ENCODE results near the gene MEGF6.

MEGF6 gene

DNA sequence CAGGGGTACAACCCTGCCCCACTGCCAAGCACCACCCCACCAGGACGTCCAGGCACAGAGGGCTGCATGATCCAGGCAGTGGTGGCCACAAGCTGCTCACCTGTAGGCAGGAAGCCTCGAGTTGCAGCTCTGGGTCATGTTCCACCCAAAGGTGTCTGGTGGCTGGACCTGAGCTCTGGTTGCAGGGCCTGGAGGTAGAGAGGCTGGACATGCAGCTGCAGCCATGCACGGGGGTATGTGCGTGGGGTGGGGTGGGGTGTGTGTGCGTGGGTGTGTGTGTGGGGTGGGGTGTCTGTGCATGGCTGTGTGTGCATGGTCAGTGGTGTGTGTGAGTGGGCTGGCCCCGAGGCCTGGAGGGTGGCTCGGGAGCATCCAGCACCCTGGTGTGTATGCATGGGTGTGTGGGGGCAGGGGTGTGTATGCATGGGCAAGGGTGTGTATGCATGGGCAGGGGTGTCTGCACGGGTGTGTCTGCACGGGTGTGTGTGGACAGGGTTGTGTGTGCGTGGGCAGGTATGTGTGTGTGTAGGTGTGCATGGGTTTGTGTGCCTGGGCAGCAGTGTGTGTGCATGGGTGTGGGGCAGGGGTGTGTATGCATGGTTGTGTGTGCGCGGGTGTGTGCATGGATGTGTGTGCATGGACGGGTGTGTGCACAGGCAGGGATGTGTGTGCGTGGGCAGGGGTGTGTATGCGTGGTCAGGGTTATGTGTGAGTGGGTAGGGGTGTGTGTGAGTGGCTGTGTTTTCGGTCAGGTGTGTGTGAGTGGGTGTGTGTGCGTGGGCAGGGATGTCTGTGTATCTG lies 141.3 kb downstream of the MEGF6 start:
- DNase-seq (ENCODE audit: low read depth): no peak

DNA sequence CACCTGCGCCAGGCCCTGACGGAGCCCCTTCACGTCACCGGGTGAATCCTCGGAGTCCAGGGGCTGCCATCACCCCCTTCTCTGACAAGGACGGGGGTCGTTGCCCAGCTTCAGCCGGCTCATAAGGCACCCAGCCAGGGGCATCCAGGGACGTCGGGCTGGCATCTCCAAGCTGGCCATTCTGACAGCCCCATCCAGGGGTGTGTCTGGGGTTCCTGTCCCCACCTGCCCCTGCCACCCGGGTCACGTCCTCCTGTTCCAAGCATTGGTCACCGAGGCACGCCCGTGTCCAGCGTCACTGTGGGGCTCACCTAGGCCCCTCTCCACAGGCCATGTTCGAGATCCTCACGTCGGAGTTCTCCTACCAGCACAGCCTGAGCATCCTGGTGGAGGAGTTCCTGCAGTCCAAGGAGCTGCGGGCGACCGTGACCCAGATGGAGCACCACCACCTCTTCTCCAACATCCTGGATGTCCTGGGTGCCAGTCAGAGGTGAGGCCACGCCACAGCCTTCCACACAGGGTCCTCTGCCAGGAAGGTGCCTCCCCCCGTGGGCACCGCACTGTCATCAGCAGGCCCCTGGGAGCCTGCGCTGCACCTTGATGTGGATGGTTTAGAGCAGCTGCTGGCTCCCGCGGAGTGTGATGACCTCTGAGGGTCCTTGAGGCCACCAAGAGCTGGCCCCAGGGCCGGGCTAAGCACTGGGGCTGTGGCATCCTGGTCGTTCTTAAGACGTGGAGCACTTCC lies 142.0 kb downstream of the MEGF6 start:
- no peak for DNase-seq (ENCODE audit: low read depth)

DNA sequence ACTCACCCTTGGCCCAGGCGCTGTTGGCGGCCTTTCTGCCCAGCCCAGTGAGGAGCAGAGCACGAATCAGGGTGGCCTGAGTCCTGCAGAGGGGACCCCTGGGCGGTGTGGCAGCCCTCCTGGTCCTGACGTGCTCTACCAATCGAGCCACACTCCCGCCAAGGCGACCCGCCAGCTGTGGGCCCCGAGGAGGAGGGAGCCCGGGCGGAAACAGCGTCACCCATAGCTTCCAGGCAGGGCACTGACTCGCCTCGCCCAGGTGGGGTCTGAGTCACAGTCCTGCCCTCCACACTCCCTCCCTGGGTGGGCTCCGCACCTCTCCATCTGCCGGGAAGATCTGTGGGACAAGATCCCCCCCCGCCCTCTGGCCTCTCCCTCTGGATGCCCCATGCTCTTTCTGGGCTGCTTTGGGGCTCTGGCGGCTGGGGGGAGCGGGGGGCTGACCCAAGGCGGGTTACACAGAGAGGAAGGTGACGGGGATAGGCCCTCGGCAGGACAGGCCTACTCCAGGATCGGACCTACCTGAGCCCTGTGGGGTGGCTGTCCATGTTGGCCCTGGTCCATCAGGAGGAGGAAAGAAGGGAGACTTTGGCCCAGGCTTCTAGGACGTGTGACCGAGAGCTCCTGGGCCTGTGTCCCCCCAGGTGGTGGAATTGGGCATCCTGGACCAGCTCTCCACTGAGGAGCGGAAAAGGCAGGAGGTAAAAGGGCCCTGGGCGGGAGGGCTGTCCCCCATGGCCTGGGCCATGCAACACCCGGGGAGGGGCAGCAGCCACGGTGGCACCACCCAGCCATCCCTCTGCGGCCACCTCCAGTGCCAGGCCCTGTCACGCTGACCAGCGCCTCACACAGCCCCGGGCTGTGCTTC lies 142.8 kb downstream of the MEGF6 start:
- no peak for DNase-seq (ENCODE audit: low read depth)

DNA sequence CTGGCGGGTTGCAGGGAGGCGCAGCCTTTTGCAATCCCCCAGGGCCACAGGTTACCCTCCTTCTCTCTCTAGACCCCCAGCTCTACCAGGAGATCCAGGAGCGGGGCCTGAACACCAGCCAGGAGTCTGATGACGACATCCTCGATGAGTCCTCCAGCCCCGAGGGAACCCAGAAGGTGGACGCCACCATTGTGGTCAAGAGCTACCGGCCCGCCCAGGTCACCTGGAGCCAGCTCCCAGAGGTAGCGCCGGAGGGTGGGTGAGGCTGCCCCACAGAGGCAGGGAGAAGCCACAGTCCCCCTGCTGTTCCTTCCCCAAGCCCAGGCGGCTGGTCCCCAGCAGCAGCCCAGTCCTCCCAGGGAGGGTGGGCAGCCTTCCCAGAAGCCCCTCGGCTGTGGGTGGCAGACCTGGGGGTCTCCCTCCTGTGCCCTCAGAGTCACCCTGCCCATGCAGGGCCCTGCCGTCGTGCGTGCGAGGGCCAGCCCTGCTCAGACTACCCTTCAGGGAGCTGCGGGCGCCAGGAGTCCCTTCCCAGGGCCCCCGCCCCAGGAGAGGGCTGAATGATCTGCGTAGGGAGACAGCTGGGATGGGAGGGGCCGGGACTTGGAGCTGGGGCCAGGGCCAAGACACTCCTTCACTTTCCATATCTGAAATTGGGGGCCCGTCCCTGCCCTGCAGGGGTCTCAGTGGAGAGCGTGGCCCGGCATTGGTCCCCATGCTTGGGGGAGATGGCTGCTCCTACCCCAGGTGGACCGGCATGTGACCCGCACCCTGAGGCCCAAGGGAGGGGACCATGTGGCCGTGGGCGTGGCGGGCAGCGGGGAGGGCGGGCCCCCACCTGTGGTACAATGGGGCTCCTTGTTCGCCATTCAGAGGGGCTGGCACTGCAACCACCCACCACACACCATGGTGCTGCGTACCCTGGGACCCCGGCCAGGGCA lies 143.9 kb downstream of the MEGF6 start:
- DNase-seq (ENCODE audit: low read depth): no peak

DNA sequence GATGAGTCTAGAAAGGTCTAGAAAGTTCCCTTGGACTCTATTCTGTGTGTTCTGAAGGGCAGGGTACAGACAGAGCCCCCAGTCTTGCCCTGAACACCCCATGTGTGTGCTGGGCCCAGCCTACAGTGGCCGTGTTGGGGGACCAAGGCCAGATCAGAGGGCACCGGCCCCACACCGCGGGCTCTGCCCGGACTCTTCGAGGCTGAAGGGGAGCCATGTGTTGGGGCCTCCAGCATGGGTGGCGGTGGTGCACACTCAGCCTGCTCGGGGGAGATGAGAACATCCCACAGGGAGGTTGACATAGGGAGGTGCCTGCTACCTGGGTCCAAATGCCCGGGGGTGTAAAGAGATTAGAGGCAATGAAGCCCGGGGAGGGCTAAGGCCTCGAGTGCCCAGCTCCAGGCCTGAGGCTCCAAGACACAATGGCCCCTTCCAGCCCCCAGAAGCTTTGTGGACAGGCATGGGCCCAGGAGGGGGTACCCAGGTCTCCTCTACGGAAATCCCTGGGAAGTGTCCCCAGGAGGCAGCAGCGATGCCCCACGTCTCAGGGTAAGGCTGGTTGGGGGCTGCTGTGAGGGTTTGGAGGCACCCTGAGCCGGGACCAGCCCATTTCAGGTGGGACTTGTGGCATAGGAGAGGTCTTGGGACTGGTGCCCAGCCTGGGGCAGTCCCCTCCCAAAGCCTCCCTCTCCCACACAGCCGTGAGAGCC lies 144.8 kb downstream of the MEGF6 start:
- DNase-seq (ENCODE audit: low read depth): no peak

DNA sequence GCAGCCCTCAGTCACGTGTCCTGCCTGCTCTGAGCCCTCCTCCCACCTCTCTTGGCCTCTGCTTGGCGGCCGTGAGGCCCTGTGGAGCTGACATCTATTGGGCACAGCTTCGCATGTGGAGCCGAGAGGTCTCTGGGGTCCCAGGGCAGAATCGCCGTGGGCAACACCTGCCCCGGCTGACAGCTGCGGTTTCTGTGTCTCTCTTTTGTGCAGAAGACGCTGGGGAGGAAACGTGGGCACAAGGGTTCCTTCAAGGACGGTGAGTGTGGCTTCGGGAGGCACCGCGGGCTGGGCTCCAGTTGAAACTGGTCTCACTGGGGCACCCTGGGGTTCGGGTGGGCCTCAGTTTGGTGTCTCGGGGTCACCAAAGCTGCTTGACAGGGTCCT lies 145.4 kb downstream of the MEGF6 start:
- DNase-seq (ENCODE audit: low read depth): no peak

DNA sequence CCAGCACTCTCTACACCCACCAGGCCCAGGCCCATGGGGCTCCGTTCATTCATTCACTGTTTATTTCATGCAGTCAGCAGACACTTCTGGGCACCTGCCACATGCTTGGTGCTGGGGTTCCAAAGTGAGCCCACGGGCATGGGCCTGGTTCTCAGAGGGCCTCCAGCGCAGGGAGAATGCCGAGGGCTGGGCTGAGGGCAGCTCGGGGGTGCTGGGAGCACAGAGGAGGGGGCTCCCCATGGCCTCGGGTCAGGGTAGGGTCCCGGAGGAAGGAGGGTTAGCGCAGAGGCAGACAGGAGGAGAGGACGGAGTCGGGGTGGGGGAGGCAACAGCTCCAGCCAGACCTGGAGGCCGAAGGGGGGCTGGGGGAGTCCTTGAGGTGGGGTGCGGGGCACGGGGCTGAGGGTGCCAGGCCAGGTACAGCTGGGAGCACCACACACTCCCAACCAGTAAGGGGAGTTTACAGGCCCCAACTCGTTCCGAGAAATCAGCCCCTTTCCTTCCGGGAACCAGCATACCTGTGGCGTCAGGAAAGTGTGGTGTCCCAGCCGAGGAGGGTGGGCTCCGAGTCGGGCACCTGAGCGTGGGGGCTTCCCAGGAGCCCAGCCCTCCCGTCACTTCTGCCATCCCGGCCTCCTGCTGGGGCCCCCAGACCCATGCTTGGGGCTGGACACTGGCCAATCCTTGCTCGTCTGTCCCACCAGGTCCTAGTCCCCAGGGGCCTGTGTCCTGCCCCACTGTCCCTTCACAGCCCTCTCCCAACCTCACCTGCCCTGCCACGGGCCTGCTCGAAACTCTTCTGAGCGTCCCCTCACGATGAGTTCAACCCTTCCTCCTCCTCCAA lies 146.0 kb downstream of the MEGF6 start:
- no peak for DNase-seq (ENCODE audit: low read depth)

DNA sequence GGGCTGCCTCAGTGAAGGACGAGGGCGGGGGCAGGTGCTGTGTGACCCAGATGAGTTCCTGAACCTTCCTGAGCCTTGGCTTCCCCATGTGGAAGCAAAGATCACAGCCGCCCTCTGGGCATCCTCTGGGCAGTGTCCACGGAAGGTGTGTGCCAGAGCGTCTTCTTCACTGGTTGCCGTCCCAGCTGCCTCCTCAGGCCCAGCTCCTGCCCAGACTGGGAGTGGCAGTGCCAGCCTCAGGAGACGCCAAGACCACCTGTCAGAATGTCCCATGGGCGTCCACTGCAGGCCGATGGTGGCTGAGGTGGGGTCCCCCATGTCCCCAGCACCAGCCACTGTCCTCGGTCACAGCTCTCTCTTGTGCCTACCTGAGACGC lies 146.7 kb downstream of the MEGF6 start:
- no peak for DNase-seq (ENCODE audit: low read depth)

DNA sequence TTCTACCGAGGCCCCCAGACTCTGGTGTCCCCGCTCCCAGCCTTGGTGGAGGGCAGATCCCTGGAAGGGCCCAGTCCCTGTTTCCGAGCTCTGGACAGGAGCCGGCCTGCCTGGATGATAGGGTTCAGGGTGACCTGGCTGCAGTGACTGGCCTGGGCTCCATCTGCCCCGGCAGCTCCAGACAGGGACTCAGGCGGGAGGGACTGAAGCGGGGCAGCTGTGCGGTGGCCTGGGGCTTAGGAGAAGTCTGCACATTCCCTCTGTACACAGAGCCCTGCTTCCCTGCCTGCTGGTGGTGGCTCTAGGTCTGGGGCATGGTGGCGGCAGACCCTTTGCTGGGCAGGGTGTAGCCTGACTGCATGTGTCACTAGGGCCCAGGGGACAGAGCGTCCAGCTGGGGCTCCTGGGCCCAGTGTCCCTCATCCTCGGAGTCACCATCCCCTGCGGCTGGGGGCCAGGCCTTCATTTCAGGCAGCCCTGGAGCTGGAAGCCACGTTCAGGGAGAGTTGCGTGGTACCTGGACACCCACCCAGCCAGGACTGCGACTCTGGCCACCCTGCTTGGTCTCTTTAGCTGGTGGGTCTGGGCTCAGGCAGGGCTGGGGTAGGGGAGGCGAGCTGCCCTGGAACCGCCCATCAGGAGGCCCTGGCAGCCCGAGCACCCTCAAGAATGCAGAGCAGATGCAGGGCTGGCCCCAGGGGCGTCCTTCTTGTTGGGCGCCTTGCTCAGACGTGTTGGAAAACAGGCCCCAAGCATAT lies 147.2 kb downstream of the MEGF6 start:
- DNase-seq (ENCODE audit: low read depth): no peak

DNA sequence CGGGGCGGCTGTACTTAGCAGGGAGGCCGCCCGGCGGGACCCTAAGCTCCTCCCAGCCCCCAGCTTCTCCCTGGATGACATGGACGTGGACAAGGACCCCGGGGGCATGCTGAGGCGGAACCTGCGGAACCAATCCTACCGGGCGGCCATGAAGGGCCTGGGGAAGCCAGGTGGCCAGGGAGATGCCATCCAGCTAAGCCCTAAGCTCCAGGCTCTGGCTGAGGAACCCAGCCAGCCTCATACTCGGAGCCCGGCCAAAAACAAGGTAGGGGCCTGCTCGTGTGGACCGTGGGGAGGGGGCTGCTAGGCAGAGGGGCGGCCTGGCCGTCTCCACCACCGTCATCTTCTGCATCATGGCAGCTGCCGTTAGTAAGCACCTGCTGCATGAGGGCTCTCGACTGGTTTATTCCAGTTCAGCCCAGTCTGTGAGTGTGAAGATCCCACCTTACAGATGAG lies 147.9 kb downstream of the MEGF6 start:
- DNase-seq (ENCODE audit: low read depth): no peak

DNA sequence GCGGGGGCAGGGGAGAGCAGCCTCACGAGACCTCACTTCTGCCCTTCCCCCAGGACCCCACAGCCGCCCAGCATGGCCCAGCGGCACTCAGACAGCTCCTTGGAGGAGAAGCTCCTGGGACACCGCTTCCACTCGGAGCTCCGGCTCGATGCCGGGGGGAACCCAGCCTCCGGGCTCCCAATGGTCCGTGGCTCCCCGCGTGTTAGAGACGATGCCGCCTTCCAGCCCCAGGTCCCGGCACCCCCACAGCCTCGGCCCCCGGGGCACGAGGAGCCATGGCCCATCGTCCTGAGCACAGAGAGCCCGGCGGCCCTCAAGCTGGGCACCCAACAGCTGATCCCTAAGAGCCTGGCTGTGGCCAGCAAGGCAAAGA lies 148.3 kb downstream of the MEGF6 start:
- DNase-seq (ENCODE audit: low read depth): no peak

DNA sequence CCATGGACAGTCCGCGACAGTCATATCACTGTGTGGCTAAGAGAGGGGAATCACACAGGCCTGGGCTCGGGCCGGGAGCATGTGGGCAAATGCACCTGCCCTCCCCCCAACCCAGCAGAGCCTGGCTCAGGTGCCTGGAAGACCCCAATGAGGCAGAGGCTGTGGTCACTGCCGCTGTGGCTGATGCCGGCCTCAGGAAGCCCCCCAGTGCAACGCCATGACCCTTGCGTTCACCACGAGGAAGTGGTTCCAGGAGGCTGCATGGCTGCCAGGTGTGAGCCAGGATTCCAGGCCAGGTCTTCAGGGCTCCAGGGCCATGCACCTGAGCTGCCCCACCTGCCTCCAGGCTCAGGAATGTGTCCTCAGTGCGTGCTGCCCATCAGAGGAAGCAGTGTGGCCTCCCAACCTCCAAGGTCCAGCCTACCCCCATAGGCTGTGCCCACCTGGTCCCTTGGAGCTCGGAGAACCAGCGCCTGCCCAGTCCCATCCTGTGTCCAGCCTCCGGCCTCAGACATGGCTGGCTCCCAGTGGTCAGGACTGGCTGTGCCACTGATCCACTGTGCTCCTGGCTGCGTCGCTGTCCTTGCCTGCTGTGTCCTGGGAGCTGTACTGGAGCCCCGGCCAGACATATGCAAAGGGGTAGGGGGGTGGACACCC lies 148.8 kb downstream of the MEGF6 start:
- no peak for DNase-seq (ENCODE audit: low read depth)

DNA sequence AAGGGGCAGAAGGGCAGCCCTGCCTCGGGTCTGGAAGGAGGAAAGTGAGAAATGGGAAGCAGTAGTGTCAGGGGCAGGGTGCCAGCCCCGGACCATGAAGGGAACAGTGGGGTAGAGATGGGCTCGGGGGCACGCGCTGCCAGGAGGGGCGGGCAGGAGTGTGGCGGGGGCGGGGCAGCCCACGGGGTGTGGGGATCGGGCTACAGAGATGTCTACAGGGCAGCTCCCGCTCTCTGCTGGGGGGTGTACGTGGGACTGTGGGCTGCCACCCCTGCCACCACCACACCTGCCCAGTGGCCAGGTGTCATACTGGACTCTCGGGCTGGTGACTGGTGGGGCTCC lies 149.4 kb downstream of the MEGF6 start:
- no peak for DNase-seq (ENCODE audit: low read depth)

DNA sequence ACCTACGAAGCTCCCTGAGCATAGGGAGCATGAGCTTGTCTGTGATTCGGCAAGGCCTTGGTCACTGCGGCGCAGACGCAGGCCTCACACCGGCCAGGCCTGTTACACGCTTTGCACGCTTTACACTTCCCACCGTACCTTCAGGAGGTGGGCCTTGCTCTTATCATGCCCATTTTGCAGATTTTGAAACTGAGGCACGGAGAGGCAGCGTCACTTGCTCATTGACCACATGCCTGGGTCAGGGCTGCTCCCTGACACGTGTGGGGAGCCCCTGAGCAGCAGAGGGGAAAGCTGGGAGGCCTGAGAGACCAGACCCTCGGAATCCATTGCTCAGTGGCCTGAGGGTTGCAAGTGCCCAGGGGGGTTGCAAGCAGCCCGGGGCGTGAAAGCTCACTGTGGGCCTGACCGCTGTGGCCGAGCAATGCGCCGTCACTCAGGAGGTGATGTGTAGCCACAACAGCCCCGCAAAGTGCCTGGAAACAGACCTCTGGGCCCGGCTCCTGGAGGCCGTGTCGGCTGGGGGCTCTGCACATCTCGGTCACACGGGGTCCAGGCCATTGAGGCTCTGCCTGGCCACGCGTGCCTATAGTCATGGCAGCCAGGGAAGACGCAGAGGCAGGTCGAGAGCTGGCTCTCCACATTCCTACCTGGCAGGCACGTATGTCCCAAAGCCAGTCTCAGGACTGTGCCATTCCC lies 149.9 kb downstream of the MEGF6 start:
- DNase-seq (ENCODE audit: low read depth): no peak

DNA sequence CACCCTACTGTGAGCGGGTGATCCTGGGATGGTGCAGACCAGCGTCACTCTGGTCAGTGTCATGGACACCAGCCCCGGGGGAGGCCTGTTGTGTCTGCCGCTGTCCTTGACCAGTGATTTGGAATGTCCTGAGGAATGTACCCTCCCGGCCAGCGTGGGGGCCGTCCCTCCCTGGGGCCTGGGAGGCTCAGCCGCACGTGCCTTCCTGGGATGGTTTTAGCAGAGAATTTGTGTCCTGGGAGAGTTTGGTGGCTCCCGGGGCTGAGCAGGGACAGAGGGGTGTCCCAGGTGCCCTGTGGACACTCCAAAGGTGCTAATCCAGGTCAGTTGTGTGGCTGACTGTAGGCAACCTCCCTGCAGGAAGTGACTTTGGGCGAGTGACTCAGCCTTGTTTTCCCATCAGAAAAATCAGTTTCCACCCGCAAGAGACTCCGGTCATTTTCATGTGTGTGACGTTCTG lies 150.6 kb downstream of the MEGF6 start:
- DNase-seq (ENCODE audit: low read depth): peak; percentile 37

DNA sequence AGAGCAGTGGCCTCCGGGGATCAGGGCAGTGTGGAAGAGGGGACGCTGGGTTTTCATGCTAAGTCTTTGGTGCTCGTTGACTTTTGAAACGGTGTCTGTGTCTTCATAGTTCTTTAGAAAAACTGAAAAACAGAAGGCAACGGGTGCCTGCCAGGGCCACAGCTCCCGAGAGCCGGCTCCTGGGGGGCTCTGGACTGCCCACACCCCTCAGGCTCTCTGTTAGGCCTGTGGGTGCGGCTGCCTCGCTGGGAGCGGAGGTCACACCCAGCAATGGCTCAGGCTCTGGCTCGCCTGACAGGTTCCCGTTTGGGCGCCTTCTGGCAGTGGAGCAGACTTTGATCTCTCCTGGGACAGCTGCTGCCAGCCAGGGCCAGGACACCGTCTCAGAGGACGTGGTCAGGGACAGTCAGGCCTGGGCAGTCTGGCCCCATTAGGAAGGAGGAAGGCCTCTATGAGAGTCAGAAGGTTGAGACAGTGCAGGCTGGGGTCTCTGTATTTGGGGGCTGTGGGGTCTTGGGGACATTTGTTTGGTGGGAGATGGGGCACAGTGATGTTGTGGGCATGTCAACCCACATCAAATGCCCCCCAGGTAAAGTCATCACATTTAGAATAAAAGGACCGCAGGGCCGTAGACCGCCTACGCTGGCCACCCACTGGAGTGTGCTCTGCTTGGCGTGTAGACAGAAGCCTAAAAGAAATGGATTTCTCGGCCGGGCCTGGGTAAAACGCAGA lies 151.2 kb downstream of the MEGF6 start:
- no peak for DNase-seq (ENCODE audit: low read depth)

Measured in ELR (cell line).